ENCODE data around the gene SLC17A3. TPM values are rescaled to one million over a fixed set of nuclear protein-coding genes. Genes with fewer than 3 reads are reported as not detected.

The SLC17A3 gene
- total and polyA plus RNA-seq, 2 donors from 2014 or later, result 14.0 to 149 TPM

DNA sequence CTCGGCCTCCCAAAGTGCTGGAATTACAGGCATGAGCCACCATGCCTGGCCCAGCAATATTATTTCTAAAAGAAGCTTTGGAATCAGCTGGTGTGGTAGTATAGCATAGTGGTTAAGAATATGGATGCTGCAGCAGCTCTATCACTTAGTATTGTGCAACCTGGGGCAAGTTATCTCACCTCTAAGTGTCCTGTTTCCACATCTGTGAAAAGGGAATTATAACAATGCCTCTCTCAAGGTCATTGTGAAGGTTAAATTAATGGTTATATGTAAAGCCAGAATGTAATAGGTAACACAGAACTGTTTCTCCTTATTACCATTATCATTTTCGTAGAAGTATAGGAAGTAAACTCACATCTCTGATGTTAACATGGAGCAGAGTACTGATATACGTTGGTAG, 42.3 kb upstream of the SLC17A3 start:
- Histone ChIP-seq H3K36me3 (ENCODE audit: control insufficient read depth in 2 of 3, insufficient read depth in 3 of 3, low read length in 3 of 3) (no peaks in the 10 kb centered on the region), H3K27ac (ENCODE audit: low read depth in 2 of 2, low read length in 2 of 2) (no peak overlapping the region), H3K27me3 (ENCODE audit: control insufficient read depth, insufficient read depth, low read length) (no peaks in the 10 kb centered on the region), H3K4me3 (ENCODE audit: low read length in 3 of 3) (no peak overlapping the region), H3K9me3 (ENCODE audit: control insufficient read depth in 2 of 3, insufficient read depth in 1 of 3, low read length in 3 of 3) (no peaks in the 10 kb centered on the region), H3K9ac (ENCODE audit: low read length in 3 of 3) (no peak overlapping the region), H3K4me1 (ENCODE audit: control insufficient read depth in 2 of 3, insufficient read depth in 2 of 3, low read depth in 1 of 3, low read length in 3 of 3) (no peaks in the 10 kb centered on the region)
- intact Hi-C loops (cut with DNase I), result no loop called here
- no peak for FAIRE-seq
- DNase-seq, result no peak
- TF ChIP-seq, protein P1, sequence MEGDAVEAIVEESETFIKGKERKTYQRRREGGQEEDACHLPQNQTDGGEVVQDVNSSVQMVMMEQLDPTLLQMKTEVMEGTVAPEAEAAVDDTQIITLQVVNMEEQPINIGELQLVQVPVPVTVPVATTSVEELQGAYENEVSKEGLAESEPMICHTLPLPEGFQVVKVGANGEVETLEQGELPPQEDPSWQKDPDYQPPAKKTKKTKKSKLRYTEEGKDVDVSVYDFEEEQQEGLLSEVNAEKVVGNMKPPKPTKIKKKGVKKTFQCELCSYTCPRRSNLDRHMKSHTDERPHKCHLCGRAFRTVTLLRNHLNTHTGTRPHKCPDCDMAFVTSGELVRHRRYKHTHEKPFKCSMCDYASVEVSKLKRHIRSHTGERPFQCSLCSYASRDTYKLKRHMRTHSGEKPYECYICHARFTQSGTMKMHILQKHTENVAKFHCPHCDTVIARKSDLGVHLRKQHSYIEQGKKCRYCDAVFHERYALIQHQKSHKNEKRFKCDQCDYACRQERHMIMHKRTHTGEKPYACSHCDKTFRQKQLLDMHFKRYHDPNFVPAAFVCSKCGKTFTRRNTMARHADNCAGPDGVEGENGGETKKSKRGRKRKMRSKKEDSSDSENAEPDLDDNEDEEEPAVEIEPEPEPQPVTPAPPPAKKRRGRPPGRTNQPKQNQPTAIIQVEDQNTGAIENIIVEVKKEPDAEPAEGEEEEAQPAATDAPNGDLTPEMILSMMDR (IDR thresholded peaks at IDR 0.05; ENCODE audit: borderline replicate concordance, extremely low read depth, insufficient read depth), result no peak

DNA sequence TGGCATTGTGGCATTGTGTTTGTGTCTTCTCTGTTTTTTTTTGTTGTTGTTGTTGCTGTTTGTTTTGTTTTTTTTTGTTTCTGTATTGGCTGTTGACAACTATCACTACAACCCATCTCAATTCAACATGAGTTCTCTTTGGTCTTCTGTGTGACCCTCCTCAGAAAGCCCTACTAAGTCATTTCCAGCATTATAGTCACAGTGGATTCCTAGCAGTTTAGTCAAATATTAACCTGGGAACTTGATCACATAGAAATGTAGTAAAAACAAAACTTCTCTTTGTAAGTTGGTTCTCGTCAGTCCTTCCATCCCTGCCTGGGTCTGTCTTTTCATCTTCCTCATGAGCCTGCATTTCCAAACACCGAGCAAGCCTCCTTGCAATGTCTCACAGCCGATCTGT, 39.7 kb upstream of the SLC17A3 start:
- TF ChIP-seq, protein P1 (IDR thresholded peaks at IDR 0.05; ENCODE audit: borderline replicate concordance, extremely low read depth, insufficient read depth), result no peak
- Histone ChIP-seq H3K27ac (ENCODE audit: low read depth in 2 of 2, low read length in 2 of 2) (no peak overlapping the region), H3K4me1 (ENCODE audit: control insufficient read depth in 2 of 3, insufficient read depth in 2 of 3, low read depth in 1 of 3, low read length in 3 of 3) (no peaks in the 10 kb centered on the region), H3K36me3 (ENCODE audit: control insufficient read depth in 2 of 3, insufficient read depth in 3 of 3, low read length in 3 of 3) (no peaks in the 10 kb centered on the region), H3K4me3 (ENCODE audit: low read length in 3 of 3) (no peak overlapping the region), H3K9me3 (ENCODE audit: control insufficient read depth in 2 of 3, insufficient read depth in 1 of 3, low read length in 3 of 3) (no peaks in the 10 kb centered on the region), H3K9ac (ENCODE audit: low read length in 3 of 3) (no peak overlapping the region), H3K27me3 (ENCODE audit: control insufficient read depth, insufficient read depth, low read length) (no peaks in the 10 kb centered on the region)
- FAIRE-seq (no peak), DNase-seq (peak in 2 of 5 donors; percentile 12 to 14)
- intact Hi-C loops (cut with DNase I), result no loop called here

DNA sequence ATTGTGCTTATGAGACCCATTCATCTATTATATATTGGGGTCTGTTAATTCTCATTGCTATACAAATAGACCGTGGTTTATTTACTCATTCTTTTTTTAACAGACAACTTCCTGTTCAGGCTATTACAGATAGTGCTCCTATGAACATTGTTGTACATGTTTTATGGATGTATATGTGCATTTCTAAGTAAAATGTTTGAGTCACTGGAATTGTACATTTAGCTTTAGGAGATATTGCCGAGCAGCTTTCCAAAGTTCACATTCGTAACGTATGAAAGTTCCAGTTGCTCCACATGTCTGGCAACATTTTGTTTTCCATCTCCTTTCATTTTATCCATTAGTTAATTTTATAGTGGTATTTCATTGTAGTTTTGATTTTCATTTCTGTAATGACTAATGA, 37.3 kb upstream of the SLC17A3 start:
- Histone ChIP-seq H3K27ac (ENCODE audit: low read depth in 2 of 2, low read length in 2 of 2) (no peak overlapping the region), H3K4me1 (ENCODE audit: control insufficient read depth in 2 of 3, insufficient read depth in 2 of 3, low read depth in 1 of 3, low read length in 3 of 3) (no peaks in the 10 kb centered on the region), H3K4me3 (ENCODE audit: low read length in 3 of 3) (no peak overlapping the region), H3K36me3 (ENCODE audit: control insufficient read depth in 2 of 3, insufficient read depth in 3 of 3, low read length in 3 of 3) (no peaks in the 10 kb centered on the region), H3K9me3 (ENCODE audit: control insufficient read depth in 2 of 3, insufficient read depth in 1 of 3, low read length in 3 of 3) (no peaks in the 10 kb centered on the region), H3K27me3 (ENCODE audit: control insufficient read depth, insufficient read depth, low read length) (no peaks in the 10 kb centered on the region), H3K9ac (ENCODE audit: low read length in 3 of 3) (no peak overlapping the region)
- DNase-seq, result no peak
- TF ChIP-seq, protein P1 (IDR thresholded peaks at IDR 0.05; ENCODE audit: borderline replicate concordance, extremely low read depth, insufficient read depth), result no peak
- no peak for FAIRE-seq
- intact Hi-C loops (cut with DNase I), result no loop called here

DNA sequence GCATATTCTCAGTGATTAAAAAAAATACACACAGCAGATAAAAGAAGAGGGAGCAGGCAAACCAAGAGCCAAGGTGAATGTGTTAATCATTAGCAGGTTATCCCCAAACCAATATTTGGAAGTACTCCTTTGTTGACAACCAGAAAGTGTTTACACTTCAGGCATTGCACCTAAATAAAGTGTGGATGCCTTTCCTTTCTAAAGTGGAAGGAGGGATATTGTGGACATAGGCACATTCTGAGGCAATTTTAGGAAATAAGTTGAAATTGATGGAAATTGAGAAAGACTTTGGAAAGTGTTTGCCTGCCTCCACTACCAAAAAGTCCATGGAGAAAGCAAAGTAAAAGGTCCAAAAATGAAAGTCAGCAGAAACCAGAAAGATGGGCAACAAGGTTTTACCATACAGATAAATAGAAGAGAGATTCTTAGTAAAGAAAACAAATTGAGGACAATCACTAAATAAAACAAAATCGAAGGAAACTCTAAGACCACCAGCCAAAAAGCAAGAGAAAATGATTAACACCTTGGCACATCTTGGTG, 33.5 kb upstream of the SLC17A3 start:
- intact Hi-C loops (cut with DNase I), result no loop called here
- Histone ChIP-seq H3K27me3 (ENCODE audit: control insufficient read depth, insufficient read depth, low read length) (no peaks in the 10 kb centered on the region), H3K4me1 (ENCODE audit: control insufficient read depth in 2 of 3, insufficient read depth in 2 of 3, low read depth in 1 of 3, low read length in 3 of 3) (no peaks in the 10 kb centered on the region), H3K9ac (ENCODE audit: low read length in 3 of 3) (no peak overlapping the region), H3K9me3 (ENCODE audit: control insufficient read depth in 2 of 3, insufficient read depth in 1 of 3, low read length in 3 of 3) (no peaks in the 10 kb centered on the region), H3K4me3 (ENCODE audit: low read length in 3 of 3) (no peak overlapping the region), H3K36me3 (ENCODE audit: control insufficient read depth in 2 of 3, insufficient read depth in 3 of 3, low read length in 3 of 3) (no peaks in the 10 kb centered on the region), H3K27ac (ENCODE audit: low read depth in 2 of 2, low read length in 2 of 2) (no peak overlapping the region)
- FAIRE-seq (no peak), DNase-seq (no peak)
- TF ChIP-seq, protein P1 (IDR thresholded peaks at IDR 0.05; ENCODE audit: borderline replicate concordance, extremely low read depth, insufficient read depth), result no peak

Data from kidney (tissue), 14 donors.